Measurements from ENCODE around the gene CDRT4.

- TF ChIP-seq NRF1 (IDR thresholded peaks at IDR 0.05; ENCODE audit: low read depth, low read length) (no peak), CHD2 (IDR thresholded peaks at IDR 0.05; ENCODE audit: low read length, partially characterized antibody) (no peak), NFIC (IDR thresholded peaks at IDR 0.05; ENCODE audit: borderline replicate concordance) (no peak), POLR2AphosphoS5 (IDR thresholded peaks at IDR 0.05; ENCODE audit: low read depth, low read length) (no peak)
These were observed 35.7 kb downstream of the CDRT4 start for GRCh38 chr17:15431766-15432165.

Measured in SK-N-SH (cell line).